Measurements from ENCODE around the gene ARHGEF7. TPM values are rescaled to one million over a fixed set of nuclear protein-coding genes. Genes with fewer than 3 reads are reported as not detected.

Gene ARHGEF7
- total and polyA plus RNA-seq, 2 experiments from 2014 or later, result 23.6 to 58.9 TPM

- TF ChIP-seq EZH2 (IDR thresholded peaks at IDR 0.05; ENCODE audit: low read depth, unreplicated experiment) (peak; percentile 26), ZNF462 (CRISPR knock-in tag; IDR thresholded peaks at IDR 0.05) (no peak)
- no peaks in the 10 kb centered on the region for H3K9me2 ChIP-seq (ENCODE audit: insufficient read depth)
- H3K27ac ChIP-seq (ENCODE audit: low read depth), result no peak overlapping the region
- H3K4me1 ChIP-seq (ENCODE audit: insufficient read depth), result peaks cover 3% of the 10 kb centered on the region; the same call in 1 of the 2 replicates
- no peaks in the 10 kb centered on the region for H3F3A ChIP-seq (replicated peaks; ENCODE audit: low read depth)
- DNase-seq (ENCODE audit: low spot score), result peak; percentile 68
- H3K27ac Mint-ChIP-seq, result no peak overlapping the region
- no peaks in the 10 kb centered on the region for H3K79me2 ChIP-seq (replicated peaks; ENCODE audit: insufficient read depth)
- H3K27me3 ChIP-seq (ENCODE audit: insufficient read depth), result peaks cover 72% of the 10 kb centered on the region
- H3K4me3 ChIP-seq, result peak overlapping the region; percentile 96
- H3K4me3 Mint-ChIP-seq, result peak overlapping the region; percentile 89
- peaks cover 4% of the 10 kb centered on the region; the same call in 2 of the 3 replicates for H3K9me3 Mint-ChIP-seq
- peak overlapping the region; percentile 91 for H3K4me2 ChIP-seq
- no peaks in the 10 kb centered on the region for H4K20me1 ChIP-seq (replicated peaks; ENCODE audit: insufficient read depth)
- H3K36me3 ChIP-seq (ENCODE audit: insufficient read depth), result no peaks in the 10 kb centered on the region
- peaks cover 4% of the 10 kb centered on the region; the same call in 2 of the 3 replicates for H3K36me3 Mint-ChIP-seq (ENCODE audit: low read depth)
- peaks cover 53% of the 10 kb centered on the region for H3K27me3 Mint-ChIP-seq (ENCODE audit: insufficient read depth, low read depth, poor library complexity)
- peaks cover 11% of the 10 kb centered on the region; the same call in 2 of the 3 replicates for H3K4me1 Mint-ChIP-seq
- H2AFZ ChIP-seq, result peak overlapping the region; percentile 100
- peak; percentile 81 for ATAC-seq
Observed at GRCh38 chr13:111114362-111115060, 599 bp upstream of the ARHGEF7 start.

GRCh38 chr13:111115965-111116521 is 933 bp downstream of the ARHGEF7 start:
- H3K27me3 ChIP-seq (ENCODE audit: insufficient read depth), result peaks cover 62% of the 10 kb centered on the region
- peaks cover 55% of the 10 kb centered on the region for H3K27me3 Mint-ChIP-seq (ENCODE audit: insufficient read depth, low read depth, poor library complexity)
- H3K4me2 ChIP-seq, result peak overlapping the region; percentile 88
- H3K36me3 Mint-ChIP-seq (ENCODE audit: low read depth), result peaks cover 4% of the 10 kb centered on the region; the same call in 2 of the 3 replicates
- H3F3A ChIP-seq (replicated peaks; ENCODE audit: low read depth), result no peaks in the 10 kb centered on the region
- no peaks in the 10 kb centered on the region for H3K79me2 ChIP-seq (replicated peaks; ENCODE audit: insufficient read depth)
- peaks cover 3% of the 10 kb centered on the region; the same call in 1 of the 2 replicates for H3K4me1 ChIP-seq (ENCODE audit: insufficient read depth)
- no peaks in the 10 kb centered on the region for H3K36me3 ChIP-seq (ENCODE audit: insufficient read depth)
- peaks cover 4% of the 10 kb centered on the region; the same call in 2 of the 3 replicates for H3K9me3 Mint-ChIP-seq
- H3K4me3 Mint-ChIP-seq, result peak overlapping the region; percentile 92
- TF ChIP-seq NANOG (IDR thresholded peaks at IDR 0.05; ENCODE audit: borderline replicate concordance) (no peak), EZH2 (IDR thresholded peaks at IDR 0.05; ENCODE audit: low read depth, unreplicated experiment) (peak; percentile 32), EZH2phosphoT487 (IDR thresholded peaks at IDR 0.05; ENCODE audit: unreplicated experiment) (no peak)
- DNase-seq (ENCODE audit: low spot score) (peak; percentile 52), ATAC-seq (peak; percentile 12)
- H2AFZ ChIP-seq, result peak overlapping the region; percentile 100
- no peaks in the 10 kb centered on the region for H3K9me2 ChIP-seq (ENCODE audit: insufficient read depth)
- peak overlapping the region; percentile 96 for H3K4me3 ChIP-seq
- no peak overlapping the region for H3K27ac ChIP-seq (ENCODE audit: low read depth)
- H4K20me1 ChIP-seq (replicated peaks; ENCODE audit: insufficient read depth), result no peaks in the 10 kb centered on the region
- peak overlapping the region; percentile 42; the same call in 1 of the 2 replicates for H3K27ac Mint-ChIP-seq
- H3K4me1 Mint-ChIP-seq, result peaks cover 14% of the 10 kb centered on the region

Data from GM23338 (cell line).